CD4-positive, CD25-positive, alpha-beta regulatory T cell (primary cell): ENCODE data around the gene MTERF1. TPM values are rescaled to one million over a fixed set of nuclear protein-coding genes. Genes with fewer than 3 reads are reported as not detected.

Experiments used
- ATAC-seq, 2 donors: fragments of 150-1000 bp; cut with Tn5 transposase; one replicate each; pipeline ENCODE4 v1.10.0; 2021; ENCODE audit warnings: low read depth in 2 of 2, moderate number of reproducible peaks in 2 of 2, moderate library complexity in 1 of 2
- DNase-seq, 3 donors: peaks; one replicate each; pipeline versions ENCODE4 v3.0.0 to v3.0.0-alpha.2; 2012 to 2022; ENCODE audit warnings: mixed read lengths in 1 of 3
- H3K27ac ChIP-seq: one replicate; pipeline ENCODE4 v1.7.0; 2013; ENCODE audit warnings: mild to moderate bottlenecking, low read length; ENCODE audit not compliant: insufficient read depth, poor library complexity, severe bottlenecking
- H3K27me3 ChIP-seq: one replicate; pipeline ENCODE4 v1.7.0; 2013; ENCODE audit warnings: low read length; ENCODE audit not compliant: control insufficient read depth, insufficient read depth
- H3K36me3 ChIP-seq: one replicate; pipeline ENCODE4 v1.7.0; 2013; ENCODE audit warnings: mild to moderate bottlenecking, low read length, moderate library complexity; ENCODE audit not compliant: control insufficient read depth, insufficient read depth
- H3K4me1 ChIP-seq: 2 replicates; pipeline ENCODE4 v1.7.0; 2013; ENCODE audit warnings: mild to moderate bottlenecking, low read length; ENCODE audit not compliant: insufficient read depth, control insufficient read depth, poor library complexity, severe bottlenecking
- H3K4me3 ChIP-seq: one replicate; pipeline ENCODE4 v1.7.0; 2013; ENCODE audit warnings: low read depth, mild to moderate bottlenecking, low read length, moderate library complexity
- H3K9me3 ChIP-seq, 2 experiments: 1 replicate in 1 of 2; 2 replicates in 1 of 2; pipeline ENCODE4 v1.7.0; 2013; ENCODE audit warnings: low read length in 2 of 2, mild to moderate bottlenecking in 1 of 2, moderate library complexity in 1 of 2; ENCODE audit not compliant: control insufficient read depth in 2 of 2
- H3K27ac Mint-ChIP-seq, 3 donors: one replicate each; pipeline ENCODE4 v1.8.0; 2020 to 2022; ENCODE audit warnings: mild to moderate bottlenecking in 3 of 3, mixed read lengths in 3 of 3, moderate library complexity in 2 of 3
- H3K27me3 Mint-ChIP-seq: one replicate; pipeline ENCODE4 v1.8.0; 2022; ENCODE audit warnings: mild to moderate bottlenecking, mixed read lengths
- H3K36me3 Mint-ChIP-seq: one replicate; pipeline ENCODE4 v1.8.0; 2020; ENCODE audit warnings: mixed read lengths
- H3K4me1 Mint-ChIP-seq, 4 donors: one replicate each; pipeline ENCODE4 v1.8.0; 2020 to 2022; ENCODE audit warnings: mixed read lengths in 4 of 4, mild to moderate bottlenecking in 1 of 4
- H3K4me3 Mint-ChIP-seq, 4 donors: one replicate each; pipeline ENCODE4 v1.8.0; 2020 to 2022; ENCODE audit warnings: mild to moderate bottlenecking in 4 of 4, mixed read lengths in 4 of 4, moderate library complexity in 3 of 4
- H3K9me3 Mint-ChIP-seq, 7 donors: one replicate each; pipeline ENCODE4 v1.8.0; 2020 to 2022; ENCODE audit warnings: mixed read lengths in 7 of 7, mild to moderate bottlenecking in 3 of 7, moderate library complexity in 2 of 7
- polyA plus RNA-seq, 4 donors: library from polyadenylated mRNA; unstranded; fragments of 300-500 nt; fragmentation: Illumina TruSeq; gene quantifications; one replicate each; pipeline ENCODE4 v1.2.3, GENCODE V29; 2021
- total RNA-seq: library from RNA; stranded (reverse); gene quantifications from one replicate; pipeline ENCODE4 v1.2.3, GENCODE V29; 2022

The MTERF1 gene
- total and polyA plus RNA-seq, 5 donors from 2014 or later, result 9.5 to 20.4 (median 13.9) TPM

- peaks cover 17% of the 10 kb centered on the region for H3K4me1 ChIP-seq
- peaks cover 6% of the 10 kb centered on the region for H3K27me3 Mint-ChIP-seq
- no peak overlapping the region for H3K4me3 ChIP-seq
- ATAC-seq (no peak), DNase-seq (no peak)
- H3K4me1 Mint-ChIP-seq, result peaks cover 39 to 62% (median 49%) of the 10 kb centered on the region in 4 donors
- no peaks in the 10 kb centered on the region for H3K27me3 ChIP-seq
- peaks cover 44% of the 10 kb centered on the region for H3K36me3 Mint-ChIP-seq
- no peak overlapping the region for H3K27ac Mint-ChIP-seq
- H3K9me3 Mint-ChIP-seq, result peaks cover 0 to 3% (median 0%) of the 10 kb centered on the region in 7 donors
- peak overlapping the region in 1 of 4 donors; percentile 44 for H3K4me3 Mint-ChIP-seq
- H3K36me3 ChIP-seq, result peaks cover 27% of the 10 kb centered on the region
- H3K9me3 ChIP-seq, result no peaks in the 10 kb centered on the region
- H3K27ac ChIP-seq, result no peak overlapping the region
These were observed 3.9 kb downstream of the MTERF1 start for GRCh38 chr7:91876391-91877133.

- Mint-ChIP-seq H3K27ac (peak overlapping the region in 2 of 3 donors; percentile 34 to 66), H3K4me1 (peaks cover 44 to 59% (median 51%) of the 10 kb centered on the region in 4 donors), H3K4me3 (peak overlapping the region in 1 of 4 donors; percentile 3), H3K9me3 (peaks cover 0 to 3% (median 0%) of the 10 kb centered on the region in 7 donors), H3K36me3 (peaks cover 49% of the 10 kb centered on the region), H3K27me3 (peaks cover 6% of the 10 kb centered on the region)
- Histone ChIP-seq H3K27ac (no peak overlapping the region), H3K36me3 (peaks cover 27% of the 10 kb centered on the region), H3K4me3 (no peak overlapping the region), H3K9me3 (no peaks in the 10 kb centered on the region), H3K4me1 (peaks cover 12% of the 10 kb centered on the region), H3K27me3 (no peaks in the 10 kb centered on the region)
- DNase-seq (no peak), ATAC-seq (no peak)
These were observed 4.7 kb downstream of the MTERF1 start for GRCh38 chr7:91875851-91876250.

GRCh38 chr7:91872928-91873327 is 7.6 kb downstream of the MTERF1 start:
- Histone ChIP-seq H3K27ac (no peak overlapping the region), H3K4me3 (no peak overlapping the region), H3K36me3 (peaks cover 27% of the 10 kb centered on the region), H3K27me3 (no peaks in the 10 kb centered on the region), H3K9me3 (no peaks in the 10 kb centered on the region), H3K4me1 (no peaks in the 10 kb centered on the region)
- no peak for DNase-seq
- no peak for ATAC-seq
- H3K27me3 Mint-ChIP-seq, result no peaks in the 10 kb centered on the region
- H3K4me1 Mint-ChIP-seq, result peaks cover 24 to 44% (median 35%) of the 10 kb centered on the region in 4 donors
- H3K4me3 Mint-ChIP-seq, result no peak overlapping the region
- peaks cover 40% of the 10 kb centered on the region for H3K36me3 Mint-ChIP-seq
- H3K9me3 Mint-ChIP-seq, result peaks cover 0 to 3% (median 0%) of the 10 kb centered on the region in 7 donors
- no peak overlapping the region for H3K27ac Mint-ChIP-seq

GRCh38 chr7:91872069-91872468 is 8.4 kb downstream of the MTERF1 start:
- H3K36me3 Mint-ChIP-seq, result peaks cover 32% of the 10 kb centered on the region
- H3K27ac Mint-ChIP-seq, result no peak overlapping the region
- no peaks in the 10 kb centered on the region for H3K9me3 Mint-ChIP-seq
- no peaks in the 10 kb centered on the region for H3K27me3 Mint-ChIP-seq
- peaks cover 22 to 40% (median 30%) of the 10 kb centered on the region in 4 donors for H3K4me1 Mint-ChIP-seq
- Histone ChIP-seq H3K36me3 (peaks cover 27% of the 10 kb centered on the region), H3K9me3 (no peaks in the 10 kb centered on the region), H3K4me3 (no peak overlapping the region), H3K27me3 (no peaks in the 10 kb centered on the region), H3K4me1 (no peaks in the 10 kb centered on the region), H3K27ac (no peak overlapping the region)
- DNase-seq (no peak), ATAC-seq (no peak)
- H3K4me3 Mint-ChIP-seq, result no peak overlapping the region

GRCh38 chr7:91869661-91870060 is 10.8 kb downstream of the MTERF1 start:
- no peak overlapping the region for H3K27ac ChIP-seq
- Mint-ChIP-seq H3K36me3 (peaks cover 20% of the 10 kb centered on the region), H3K4me1 (peaks cover 24 to 42% (median 30%) of the 10 kb centered on the region in 4 donors), H3K9me3 (peaks cover 0 to 2% (median 0%) of the 10 kb centered on the region in 7 donors), H3K27me3 (no peaks in the 10 kb centered on the region), H3K27ac (no peak overlapping the region), H3K4me3 (no peak overlapping the region)
- DNase-seq (no peak), ATAC-seq (no peak)
- no peak overlapping the region for H3K4me3 ChIP-seq
- peaks cover 16% of the 10 kb centered on the region for H3K36me3 ChIP-seq
- no peaks in the 10 kb centered on the region for H3K27me3 ChIP-seq
- H3K9me3 ChIP-seq, result no peaks in the 10 kb centered on the region
- H3K4me1 ChIP-seq, result no peaks in the 10 kb centered on the region

GRCh38 chr7:91866599-91867148 is 13.8 kb downstream of the MTERF1 start:
- peaks cover 10% of the 10 kb centered on the region for H3K36me3 Mint-ChIP-seq
- no peak overlapping the region for H3K4me3 Mint-ChIP-seq
- DNase-seq (no peak), ATAC-seq (no peak)
- H3K9me3 Mint-ChIP-seq, result peaks cover 0 to 4% (median 0%) of the 10 kb centered on the region in 7 donors
- H3K27me3 ChIP-seq, result no peaks in the 10 kb centered on the region
- peaks cover 15 to 36% (median 27%) of the 10 kb centered on the region in 4 donors for H3K4me1 Mint-ChIP-seq
- peak overlapping the region in 1 of 3 donors; percentile 92 for H3K27ac Mint-ChIP-seq
- no peak overlapping the region for H3K4me3 ChIP-seq
- H3K9me3 ChIP-seq, result no peaks in the 10 kb centered on the region
- H3K27ac ChIP-seq, result no peak overlapping the region
- H3K36me3 ChIP-seq, result no peaks in the 10 kb centered on the region
- peaks cover under 1% of the 10 kb centered on the region for H3K27me3 Mint-ChIP-seq
- H3K4me1 ChIP-seq, result no peaks in the 10 kb centered on the region

GRCh38 chr7:91865511-91865910 is 15.0 kb downstream of the MTERF1 start:
- H3K4me3 Mint-ChIP-seq, result no peak overlapping the region
- H3K27ac Mint-ChIP-seq, result peak overlapping the region in 1 of 3 donors; percentile 37

More at GRCh38 chr7:91865511-91865910, 15.0 kb downstream of the MTERF1 start:
- H3K4me3 ChIP-seq, result no peak overlapping the region
- H3K27me3 ChIP-seq, result no peaks in the 10 kb centered on the region
- H3K27ac ChIP-seq, result no peak overlapping the region
- H3K36me3 ChIP-seq, result no peaks in the 10 kb centered on the region
- ATAC-seq (no peak), DNase-seq (no peak)
- Mint-ChIP-seq H3K9me3 (peaks cover 0 to 4% (median 0%) of the 10 kb centered on the region in 7 donors), H3K4me1 (peaks cover 13 to 32% (median 26%) of the 10 kb centered on the region in 4 donors), H3K36me3 (peaks cover 4% of the 10 kb centered on the region), H3K27me3 (peaks cover 4% of the 10 kb centered on the region)
- H3K9me3 ChIP-seq, result no peaks in the 10 kb centered on the region
- H3K4me1 ChIP-seq, result no peaks in the 10 kb centered on the region
